Measurements from ENCODE around the gene TUFM.

GRCh38 chr16:28865001-28865688 lies 19.0 kb upstream of the TUFM start:
- TF ChIP-seq EZH2 (IDR thresholded peaks at IDR 0.05; ENCODE audit: borderline replicate concordance, low read length): no peak
- TF ChIP-seq, protein P1, sequence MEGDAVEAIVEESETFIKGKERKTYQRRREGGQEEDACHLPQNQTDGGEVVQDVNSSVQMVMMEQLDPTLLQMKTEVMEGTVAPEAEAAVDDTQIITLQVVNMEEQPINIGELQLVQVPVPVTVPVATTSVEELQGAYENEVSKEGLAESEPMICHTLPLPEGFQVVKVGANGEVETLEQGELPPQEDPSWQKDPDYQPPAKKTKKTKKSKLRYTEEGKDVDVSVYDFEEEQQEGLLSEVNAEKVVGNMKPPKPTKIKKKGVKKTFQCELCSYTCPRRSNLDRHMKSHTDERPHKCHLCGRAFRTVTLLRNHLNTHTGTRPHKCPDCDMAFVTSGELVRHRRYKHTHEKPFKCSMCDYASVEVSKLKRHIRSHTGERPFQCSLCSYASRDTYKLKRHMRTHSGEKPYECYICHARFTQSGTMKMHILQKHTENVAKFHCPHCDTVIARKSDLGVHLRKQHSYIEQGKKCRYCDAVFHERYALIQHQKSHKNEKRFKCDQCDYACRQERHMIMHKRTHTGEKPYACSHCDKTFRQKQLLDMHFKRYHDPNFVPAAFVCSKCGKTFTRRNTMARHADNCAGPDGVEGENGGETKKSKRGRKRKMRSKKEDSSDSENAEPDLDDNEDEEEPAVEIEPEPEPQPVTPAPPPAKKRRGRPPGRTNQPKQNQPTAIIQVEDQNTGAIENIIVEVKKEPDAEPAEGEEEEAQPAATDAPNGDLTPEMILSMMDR (conservative IDR thresholded peaks at IDR 0.05 in 1 of 2, IDR thresholded peaks at IDR 0.05 in 1 of 2; ENCODE audit: extremely low read depth in 1 of 2, insufficient read depth in 1 of 2, low read depth in 1 of 2, low read length in 2 of 2): no peak
